ENCODE data around the gene PDE4D.
"Not testable (repeated sequence)": the region's sequence is repeated elsewhere in the genome, so short reads cannot be mapped to it uniquely, and the experiment has no call there.

The PDE4D gene

GRCh38 chr5:59393585-59394420, 499.7 kb downstream of the PDE4D start:
- no peak for DNase-seq

DNA sequence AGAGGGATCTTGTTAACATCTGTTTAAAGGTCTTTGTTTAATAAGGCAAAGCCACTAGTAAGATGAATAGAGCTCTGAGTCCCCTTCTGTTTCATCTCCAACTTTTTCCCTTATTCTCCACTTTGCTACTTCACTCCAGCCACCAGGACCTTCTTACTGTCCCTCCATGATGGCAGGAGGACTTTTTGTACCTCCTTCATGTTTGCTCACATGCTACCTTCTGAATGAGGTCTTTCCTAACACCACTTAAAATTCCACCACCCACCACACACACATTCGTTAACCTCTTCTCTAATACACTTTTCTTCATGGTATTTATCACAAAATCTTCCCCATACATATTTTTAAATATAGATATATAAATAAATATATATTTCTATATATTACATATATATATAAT, 501.9 kb downstream of the PDE4D start:
- no peak for DNase-seq

DNA sequence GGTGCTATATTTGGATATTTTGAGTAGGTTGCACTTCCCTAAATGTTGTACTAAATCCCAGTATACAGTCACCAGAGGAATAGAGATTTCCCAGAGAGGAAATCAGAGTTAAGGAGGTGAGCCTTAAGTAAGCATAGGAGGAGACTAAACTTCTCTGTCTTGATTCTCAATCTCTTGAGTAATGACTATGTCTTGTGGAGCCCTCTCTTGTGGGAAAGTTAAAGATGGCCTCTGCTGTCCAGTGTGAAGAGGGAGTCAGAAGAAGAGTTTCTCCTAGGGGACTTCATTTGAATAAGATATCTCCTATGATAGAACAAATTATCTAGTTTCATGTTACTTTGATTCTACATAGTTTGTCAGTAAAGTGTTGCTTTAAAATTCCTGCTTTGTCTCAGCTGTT, 502.5 kb downstream of the PDE4D start:
- no peak for DNase-seq

DNA sequence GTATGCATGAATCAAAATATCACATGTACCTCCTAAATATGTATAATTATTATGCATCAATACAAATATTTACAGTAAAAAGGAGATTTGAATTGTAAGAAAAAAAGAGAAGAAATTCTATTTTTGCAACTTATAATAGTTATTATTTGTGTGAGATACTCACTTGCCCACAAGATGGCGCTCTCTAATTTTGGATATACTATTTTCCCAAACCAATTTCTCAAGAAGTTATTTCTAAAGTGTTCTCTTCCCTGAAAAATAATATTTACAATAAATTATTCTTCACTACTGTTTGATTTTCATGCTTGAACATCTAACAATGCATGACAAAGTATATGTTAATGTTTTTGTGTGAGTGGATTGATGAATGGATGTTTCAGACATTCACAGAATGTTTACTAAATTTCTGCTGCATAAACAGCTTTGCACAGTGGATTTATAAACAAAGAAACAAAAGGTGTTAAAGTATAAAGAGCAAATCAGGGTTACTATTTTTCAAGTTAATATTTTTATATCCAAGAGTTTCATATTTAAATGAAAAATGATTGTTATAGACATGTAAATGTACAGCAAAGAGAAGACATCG, 503.4 kb downstream of the PDE4D start:
- DNase-seq = peak; percentile 35

- DNase-seq = no peak
These were observed 506.4 kb downstream of the PDE4D start for GRCh38 chr5:59387127-59387526.

GRCh38 chr5:59385700-59386099, 507.8 kb downstream of the PDE4D start:
- DNase-seq = no peak

- DNase-seq = peak; percentile 73
These were observed 513.1 kb downstream of the PDE4D start for GRCh38 chr5:59380350-59380951.

DNA sequence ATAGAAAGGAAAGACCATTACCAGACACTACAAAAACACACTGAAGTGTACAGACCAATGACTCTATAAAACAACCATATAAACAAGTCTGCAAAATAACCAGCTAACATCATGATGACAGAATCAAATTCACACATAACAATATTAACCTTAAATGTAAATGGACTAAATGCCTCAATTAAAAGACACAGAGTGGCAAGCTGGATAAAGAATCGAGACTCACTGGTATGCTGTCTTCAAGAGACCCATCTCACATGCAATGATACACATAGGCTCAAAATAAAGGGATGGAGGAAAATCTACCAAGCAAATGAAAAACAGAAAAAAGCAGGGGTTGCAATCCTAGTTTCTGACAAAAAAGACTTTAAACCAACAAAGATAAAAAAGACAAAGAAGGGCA, 519.5 kb downstream of the PDE4D start:
- not testable (repeated sequence) for DNase-seq

DNA sequence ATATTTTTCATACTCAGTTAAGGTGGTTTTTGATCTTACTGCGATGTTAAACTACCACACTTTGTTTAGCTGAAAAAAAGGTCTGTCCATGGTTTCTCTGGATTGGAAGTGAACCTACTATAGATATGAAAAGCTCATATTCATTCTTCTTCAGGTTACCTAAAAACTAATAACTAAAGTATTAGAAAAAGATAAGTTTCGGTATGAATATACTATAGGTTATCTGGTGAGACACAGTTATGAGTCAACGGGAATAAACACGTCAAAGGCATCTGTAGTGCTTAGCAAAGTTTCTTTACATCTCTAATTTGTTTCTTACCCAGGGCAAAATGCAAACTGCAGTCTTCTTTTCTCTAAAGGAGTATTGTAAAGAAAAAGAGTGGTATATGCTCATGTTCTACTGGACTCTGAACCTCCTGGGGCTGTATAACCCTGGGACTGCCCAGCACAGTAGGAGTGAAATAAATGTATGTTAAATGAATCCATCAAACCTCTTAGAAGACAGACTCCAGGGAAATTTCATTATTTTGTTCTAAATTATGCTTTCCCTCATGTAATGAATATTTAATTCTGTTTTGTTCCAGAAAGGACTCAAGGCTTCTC, 521.9 kb downstream of the PDE4D start:
- DNase-seq = no peak

DNA sequence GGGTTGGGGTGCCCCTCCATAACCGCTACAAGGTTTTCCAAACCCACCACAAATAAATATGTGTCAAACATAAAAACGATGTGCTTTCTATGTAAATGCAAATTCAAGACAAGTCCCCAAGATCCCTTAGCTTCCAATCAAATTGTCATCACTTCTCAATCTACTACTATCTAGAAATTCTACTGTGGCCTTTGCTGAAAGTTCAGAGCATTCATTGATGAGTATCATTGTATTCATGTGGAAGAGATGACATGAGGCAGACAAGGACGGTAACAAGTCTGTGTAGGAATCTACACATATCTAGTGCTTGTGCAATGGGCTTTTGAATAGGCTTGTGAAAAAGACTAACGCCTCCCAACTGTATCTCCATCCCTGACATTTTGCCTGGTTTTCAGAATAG, 524.6 kb downstream of the PDE4D start:
- no peak for DNase-seq

- peak; percentile 57 for DNase-seq
These were observed 525.6 kb downstream of the PDE4D start for GRCh38 chr5:59367791-59368394.

GRCh38 chr5:59366784-59367183, 526.7 kb downstream of the PDE4D start:
- DNase-seq = no peak

DNA sequence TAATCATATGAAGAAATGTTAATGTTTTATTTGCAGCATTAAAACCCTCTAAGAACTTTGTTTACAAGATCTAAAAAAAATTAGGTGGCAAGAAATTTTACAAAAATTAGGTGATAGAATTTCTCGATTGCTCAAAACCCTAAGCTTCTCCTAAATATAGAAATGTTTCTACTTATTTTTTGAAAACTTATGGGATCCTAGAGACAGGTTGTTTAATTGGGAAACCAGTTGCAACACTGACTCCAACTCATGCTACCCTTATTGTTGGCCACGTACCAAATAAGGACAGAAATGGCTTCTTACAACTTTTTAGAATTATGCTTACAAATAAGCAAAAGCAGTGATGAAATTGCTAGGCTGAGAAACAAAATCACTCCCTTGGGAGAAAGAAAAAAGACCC, 531.1 kb downstream of the PDE4D start:
- no peak for DNase-seq

DNA sequence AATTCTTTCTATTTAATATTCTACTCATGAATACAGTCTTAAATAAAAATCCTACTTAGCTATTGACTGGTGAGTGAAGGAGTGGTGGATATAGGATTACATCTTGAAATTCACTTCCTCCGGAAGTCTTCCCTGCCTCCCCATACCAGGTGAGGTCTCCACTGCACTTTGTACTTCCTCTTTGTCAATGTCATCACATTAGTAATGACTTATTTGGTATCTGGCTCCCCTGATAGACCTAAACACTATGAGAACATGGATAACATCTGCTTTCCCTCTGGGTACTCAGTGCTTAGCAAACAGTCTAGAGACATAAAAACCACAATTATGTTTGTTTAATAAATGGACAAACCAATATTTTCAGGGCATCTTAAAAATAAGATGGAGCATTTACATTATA, 532.1 kb downstream of the PDE4D start:
- DNase-seq = no peak

- DNase-seq = peak; percentile 11
These were observed 533.4 kb downstream of the PDE4D start for GRCh38 chr5:59360130-59360555.

- peak; percentile 32 for DNase-seq
These were observed 535.3 kb downstream of the PDE4D start for GRCh38 chr5:59358005-59358861.

GRCh38 chr5:59357381-59357977, 536.0 kb downstream of the PDE4D start:
- DNase-seq = no peak

GRCh38 chr5:59356813-59357380, 536.6 kb downstream of the PDE4D start:
- DNase-seq = no peak

- DNase-seq = no peak
These were observed 538.7 kb downstream of the PDE4D start for GRCh38 chr5:59354811-59355210.

DNA sequence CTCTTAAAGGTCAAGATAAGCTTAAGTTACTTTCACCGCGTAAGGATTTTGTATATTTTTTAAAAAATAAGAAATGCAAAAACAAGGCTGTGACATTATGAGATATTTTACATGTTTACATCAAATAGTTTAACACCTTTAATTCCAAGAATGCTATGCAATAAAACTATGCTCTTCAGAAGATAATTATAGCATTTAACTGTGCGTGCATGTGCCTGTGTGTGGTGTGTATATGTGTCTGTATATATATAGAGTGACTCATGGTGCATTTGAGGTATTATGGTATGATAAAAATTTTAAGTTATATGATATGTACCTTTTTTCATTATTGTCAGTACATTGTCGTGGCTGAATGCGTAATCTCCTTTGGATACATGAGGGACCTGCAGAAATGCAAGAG, 539.3 kb downstream of the PDE4D start:
- DNase-seq = no peak

DNA sequence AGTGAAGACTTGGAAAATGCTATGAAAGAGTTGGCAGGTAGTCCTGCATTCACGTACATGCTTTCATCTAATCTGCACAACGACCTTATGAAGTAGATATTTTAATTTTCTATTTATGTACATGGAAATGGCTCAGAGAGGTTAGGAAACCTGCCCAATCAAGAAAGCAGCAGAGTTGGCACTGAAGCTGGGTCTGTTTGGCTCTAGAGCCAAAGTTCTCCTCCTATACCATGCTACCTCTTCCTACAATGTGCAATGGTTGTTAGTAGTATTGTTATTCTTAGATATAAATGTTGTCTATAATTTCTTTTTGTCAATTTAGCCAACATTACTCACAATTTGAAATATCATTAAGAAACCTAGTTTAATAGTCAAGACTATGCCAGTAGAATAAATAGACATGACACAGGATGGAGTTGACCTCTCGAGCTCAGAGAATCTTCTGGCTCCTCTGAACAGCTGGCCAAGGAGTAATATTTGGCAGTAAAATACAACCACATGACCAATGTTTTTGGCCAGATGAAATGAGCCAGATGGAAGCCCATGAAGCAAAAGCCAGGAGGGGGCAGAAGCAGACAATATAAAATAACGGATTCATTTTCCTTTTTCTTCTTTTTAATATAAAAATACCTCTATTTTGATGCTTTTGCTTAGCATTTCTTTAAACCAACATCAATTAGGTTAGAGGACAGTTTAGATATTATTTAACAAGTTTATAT, 542.3 kb downstream of the PDE4D start:
- no peak for DNase-seq
